Adrenal gland (tissue), 5 donors: ENCODE measurements around the gene ELOVL2.
A peak's percentile ranks its signal among the peaks of the same experiment; 100 is the strongest.

ENCODE experiments used
- POLR2A ChIP-seq, 2 donors: fragments of 450-650 bp; IDR thresholded peaks; one replicate each; pipeline ENCODE4 v1.6.1; 2017; ENCODE audit warnings: antibody characterized with exemption in 2 of 2, mild to moderate bottlenecking in 2 of 2, moderate library complexity in 1 of 2
- TF ChIP-seq, protein P1 (sequence below), 6 experiments: fragments of 450-650 bp in 4 of 6; fragments of 200-600 bp in 2 of 6; sonication (generic) in 1 of 6; IDR thresholded peaks; 1 replicate in 5 of 6; 2 replicates in 1 of 6; pipeline versions ENCODE4 v1.5.1 to v1.8.0; 2016 to 2021; ENCODE audit warnings: antibody characterized with exemption in 6 of 6, mild to moderate bottlenecking in 2 of 6, moderate library complexity in 1 of 6
- donor health status: DM: no; HTN: no; CAD: no.

DNA sequence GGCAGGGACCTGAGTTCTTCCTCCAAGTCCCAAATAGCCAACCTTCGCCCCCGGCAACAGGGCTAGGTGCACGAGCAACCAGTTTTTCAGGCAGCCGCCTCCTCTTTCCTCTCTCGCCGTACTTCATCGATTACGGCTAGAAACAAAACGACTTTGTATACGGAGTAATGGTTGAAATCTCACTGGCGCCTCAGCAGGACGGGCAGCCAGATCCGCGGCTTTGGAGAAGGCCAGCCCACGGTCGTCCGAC, 49.2 kb upstream of the ELOVL2 start:
- peak; percentile 59 to 95 for TF ChIP-seq POLR2A (IDR thresholded peaks at IDR 0.05)
- TF ChIP-seq, protein P1, sequence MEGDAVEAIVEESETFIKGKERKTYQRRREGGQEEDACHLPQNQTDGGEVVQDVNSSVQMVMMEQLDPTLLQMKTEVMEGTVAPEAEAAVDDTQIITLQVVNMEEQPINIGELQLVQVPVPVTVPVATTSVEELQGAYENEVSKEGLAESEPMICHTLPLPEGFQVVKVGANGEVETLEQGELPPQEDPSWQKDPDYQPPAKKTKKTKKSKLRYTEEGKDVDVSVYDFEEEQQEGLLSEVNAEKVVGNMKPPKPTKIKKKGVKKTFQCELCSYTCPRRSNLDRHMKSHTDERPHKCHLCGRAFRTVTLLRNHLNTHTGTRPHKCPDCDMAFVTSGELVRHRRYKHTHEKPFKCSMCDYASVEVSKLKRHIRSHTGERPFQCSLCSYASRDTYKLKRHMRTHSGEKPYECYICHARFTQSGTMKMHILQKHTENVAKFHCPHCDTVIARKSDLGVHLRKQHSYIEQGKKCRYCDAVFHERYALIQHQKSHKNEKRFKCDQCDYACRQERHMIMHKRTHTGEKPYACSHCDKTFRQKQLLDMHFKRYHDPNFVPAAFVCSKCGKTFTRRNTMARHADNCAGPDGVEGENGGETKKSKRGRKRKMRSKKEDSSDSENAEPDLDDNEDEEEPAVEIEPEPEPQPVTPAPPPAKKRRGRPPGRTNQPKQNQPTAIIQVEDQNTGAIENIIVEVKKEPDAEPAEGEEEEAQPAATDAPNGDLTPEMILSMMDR (IDR thresholded peaks at IDR 0.05) = no peak
